Naive thymus-derived CD8-positive, alpha-beta T cell (primary cell): Measurements from ENCODE around the gene TTC24. TPM values are rescaled to one million over a fixed set of nuclear protein-coding genes. Genes with fewer than 3 reads are reported as not detected.
"Not testable (repeated sequence)": the region's sequence is repeated elsewhere in the genome, so short reads cannot be mapped to it uniquely, and the experiment has no call there.

Experiments used
- ATAC-seq, 2 donors: fragments of 150-1000 bp; cut with Tn5 transposase in 1 of 2; sonication (Bioruptor Pico), chemical (Tn5 transposase) in 1 of 2; 1 replicate in 1 of 2; 2 replicates in 1 of 2; pipeline ENCODE4 v1.10.0; 2021; ENCODE audit warnings: mild to moderate bottlenecking in 2 of 2, moderate library complexity in 2 of 2
- POLR2A ChIA-PET: fragments of 350-600 bp; sonication (Branson Sonifier 250); formaldehyde crosslinking; loops from one replicate; lab custom pipeline; 2021; ENCODE audit warnings: antibody characterized with exemption; lab: Charles Lee
- DNase-seq, 10 donors: peaks; one replicate each; pipeline versions ENCODE4 v3.0.0 to v3.0.0-alpha.2; 2020 to 2022
- H3K27ac Mint-ChIP-seq, 10 donors: one replicate each; pipeline ENCODE4 v1.8.0; 2020 to 2022; ENCODE audit warnings: mild to moderate bottlenecking in 10 of 10, mixed read lengths in 10 of 10, moderate library complexity in 4 of 10, inconsistent platforms in 1 of 10
- H3K27me3 Mint-ChIP-seq, 5 donors: one replicate each; pipeline ENCODE4 v1.8.0; 2021 to 2022; ENCODE audit warnings: mixed read lengths in 5 of 5
- H3K36me3 Mint-ChIP-seq, 3 donors: one replicate each; pipeline ENCODE4 v1.8.0; 2020 to 2022; ENCODE audit warnings: mixed read lengths in 3 of 3, mild to moderate bottlenecking in 2 of 3, inconsistent platforms in 1 of 3
- H3K4me1 Mint-ChIP-seq, 4 donors: one replicate each; pipeline ENCODE4 v1.8.0; 2021 to 2022; ENCODE audit warnings: mixed read lengths in 4 of 4
- H3K4me3 Mint-ChIP-seq, 10 donors: one replicate each; pipeline ENCODE4 v1.8.0; 2020 to 2022; ENCODE audit warnings: mild to moderate bottlenecking in 10 of 10, mixed read lengths in 10 of 10, moderate library complexity in 6 of 10, inconsistent platforms in 1 of 10
- H3K9me3 Mint-ChIP-seq, 9 donors: one replicate each; pipeline ENCODE4 v1.8.0; 2020 to 2022; ENCODE audit warnings: mixed read lengths in 9 of 9, mild to moderate bottlenecking in 3 of 9, inconsistent platforms in 1 of 9, moderate library complexity in 1 of 9
- polyA plus RNA-seq, 3 donors: library from polyadenylated mRNA; unstranded; fragments of 300-500 nt; fragmentation: Illumina TruSeq; gene quantifications; one replicate each; pipeline ENCODE4 v1.2.3, GENCODE V29; 2021
- total RNA-seq, 8 experiments: library from RNA in 2 of 8; stranded (reverse) in 2 of 8; gene quantifications; one replicate each; pipeline ENCODE4 v1.2.3 and lab custom pipeline; 2021 to 2026

TTC24 gene
- total and polyA plus RNA-seq, 5 experiments from 2014 or later: 3.8 to 44.3 (median 6.7) TPM

DNA sequence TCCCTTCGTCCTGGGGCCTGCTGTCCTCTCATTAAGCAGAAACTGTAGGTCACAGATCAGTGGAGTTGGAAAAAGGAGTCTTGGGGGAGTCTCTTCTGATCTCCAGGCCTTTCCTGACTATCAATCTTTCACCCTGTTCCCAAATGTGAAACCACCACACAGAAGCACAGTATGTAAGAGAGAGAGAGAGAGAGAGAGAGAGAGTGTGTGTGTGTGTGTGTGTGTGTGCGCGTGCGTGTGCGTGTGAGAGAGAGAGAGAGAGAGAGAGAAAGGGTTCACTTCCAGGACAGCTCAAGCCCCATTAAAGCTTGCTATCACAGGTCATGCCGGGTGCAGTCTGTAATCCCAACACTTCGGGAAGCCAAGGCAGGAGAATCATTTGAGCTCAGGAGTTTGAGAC lies 1.5 kb upstream of the TTC24 start:
- H3K36me3 Mint-ChIP-seq: peaks cover 0 to 3% (median 0%) of the 10 kb centered on the region in 3 donors
- H3K27me3 Mint-ChIP-seq: peaks cover 1 to 7% (median 5%) of the 10 kb centered on the region in 5 donors
- peaks cover 20 to 32% (median 23%) of the 10 kb centered on the region in 4 donors for H3K4me1 Mint-ChIP-seq
- no peak for ATAC-seq
- no peak overlapping the region for H3K4me3 Mint-ChIP-seq
- H3K9me3 Mint-ChIP-seq: no peaks in the 10 kb centered on the region
- no peak for DNase-seq
- POLR2A ChIA-PET: interaction anchor here (0.6 to 6.2 kb wide), 4 partner anchors 13 to 76 kb away, joined by 3 to 163 read pairs (median 4); partner anchors contain the start of gene MEF2D
- peak overlapping the region in 3 of 10 donors; percentile 20 to 81 (median 58) for H3K27ac Mint-ChIP-seq

DNA sequence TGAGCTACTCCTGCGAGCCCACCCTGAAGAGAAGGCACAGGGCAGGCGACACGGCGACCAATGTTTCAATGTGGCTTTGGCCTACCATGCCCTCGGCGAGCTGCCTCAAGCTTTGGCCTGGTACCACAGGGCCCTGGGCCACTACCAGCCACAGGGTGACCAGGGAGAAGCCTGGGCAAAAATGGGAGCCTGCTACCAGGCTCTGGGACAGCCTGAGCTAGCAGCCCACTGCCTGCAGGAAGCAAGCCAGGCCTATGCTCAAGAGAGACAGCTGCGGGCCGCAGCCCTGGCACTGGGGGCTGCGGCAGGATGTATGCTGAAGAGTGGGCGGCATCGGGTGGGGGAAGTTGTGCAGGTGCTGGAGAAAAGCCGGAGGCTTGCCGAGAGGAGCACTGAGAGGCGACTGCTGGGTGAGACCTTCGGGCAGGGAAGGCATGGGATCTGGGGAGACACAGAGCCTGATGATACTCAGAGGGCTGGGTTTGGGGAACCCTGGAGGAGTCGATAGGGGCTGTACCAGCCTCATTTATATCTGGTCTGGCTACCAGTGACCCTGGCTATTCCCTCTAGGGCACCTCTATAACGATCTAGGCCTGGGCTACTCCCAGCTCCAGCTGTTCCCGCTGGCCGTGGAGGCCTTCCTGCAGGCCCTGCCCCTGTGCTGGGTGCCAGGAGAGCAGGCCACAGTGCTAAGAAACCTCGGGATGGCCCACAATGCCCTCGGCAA lies 2.3 kb downstream of the TTC24 start:
- Mint-ChIP-seq H3K27ac (peak overlapping the region; percentile 91 to 100 (median 98)), H3K36me3 (peaks cover 0 to 10% (median 8%) of the 10 kb centered on the region in 3 donors), H3K9me3 (no peaks in the 10 kb centered on the region), H3K27me3 (no peaks in the 10 kb centered on the region), H3K4me1 (peaks cover 24 to 58% (median 42%) of the 10 kb centered on the region in 4 donors), H3K4me3 (peak overlapping the region; percentile 95 to 99 (median 97))
- peak; percentile 90 to 93 for ATAC-seq
- POLR2A ChIA-PET: interaction anchor here (0.5 to 6.2 kb wide), 18 partner anchors 10 to 159 kb away, joined by 3 to 163 read pairs (median 3); partner anchors contain the start of genes GPATCH4, IQGAP3, MEF2D and METTL25B
- DNase-seq: peak; percentile 51 to 81 (median 64)

DNA sequence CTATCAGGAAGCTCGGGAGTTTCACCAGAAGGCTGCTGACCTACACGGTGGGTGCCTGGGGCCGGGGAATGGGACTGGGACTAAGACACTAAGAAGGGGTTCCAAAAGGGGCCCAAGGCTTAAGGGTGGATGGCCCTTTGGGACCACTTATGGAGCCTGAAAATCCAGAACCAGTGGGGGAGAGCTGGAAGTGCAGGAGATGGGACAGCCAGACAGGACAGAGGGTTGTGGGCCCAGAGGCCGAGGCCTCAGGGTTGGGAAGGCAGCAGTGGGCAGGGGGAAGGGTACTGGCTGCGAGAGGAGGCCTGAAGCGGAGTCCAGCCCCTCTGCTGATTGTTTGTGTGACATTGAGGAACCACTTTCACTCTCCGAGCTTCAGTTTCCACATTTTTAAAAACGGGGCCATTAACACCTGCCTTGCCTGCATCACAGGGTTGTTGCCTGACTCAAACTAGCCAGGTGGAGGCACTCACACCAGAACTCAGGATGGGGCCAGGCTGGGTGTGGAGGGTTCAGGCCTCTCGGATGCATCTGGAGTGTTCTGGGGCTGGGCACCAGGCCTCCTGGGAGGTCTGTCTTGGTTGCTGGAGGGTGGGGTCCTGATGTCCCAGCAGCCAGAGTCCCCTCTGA lies 3.0 kb downstream of the TTC24 start:
- Mint-ChIP-seq H3K27me3 (no peaks in the 10 kb centered on the region), H3K27ac (peak overlapping the region; percentile 91 to 100 (median 98)), H3K36me3 (peaks cover 0 to 10% (median 8%) of the 10 kb centered on the region in 3 donors), H3K9me3 (no peaks in the 10 kb centered on the region), H3K4me1 (peaks cover 25 to 58% (median 42%) of the 10 kb centered on the region in 4 donors), H3K4me3 (peak overlapping the region; percentile 95 to 99 (median 97))
- peak; percentile 37 to 49 for ATAC-seq
- peak in 5 of 10 donors; percentile 7 to 44 (median 29) for DNase-seq
- POLR2A ChIA-PET: interaction anchor here (0.5 to 6.2 kb wide), 15 partner anchors 10 to 158 kb away, joined by 3 to 163 read pairs (median 6); partner anchors contain the start of genes GPATCH4, IQGAP3, MEF2D and METTL25B

DNA sequence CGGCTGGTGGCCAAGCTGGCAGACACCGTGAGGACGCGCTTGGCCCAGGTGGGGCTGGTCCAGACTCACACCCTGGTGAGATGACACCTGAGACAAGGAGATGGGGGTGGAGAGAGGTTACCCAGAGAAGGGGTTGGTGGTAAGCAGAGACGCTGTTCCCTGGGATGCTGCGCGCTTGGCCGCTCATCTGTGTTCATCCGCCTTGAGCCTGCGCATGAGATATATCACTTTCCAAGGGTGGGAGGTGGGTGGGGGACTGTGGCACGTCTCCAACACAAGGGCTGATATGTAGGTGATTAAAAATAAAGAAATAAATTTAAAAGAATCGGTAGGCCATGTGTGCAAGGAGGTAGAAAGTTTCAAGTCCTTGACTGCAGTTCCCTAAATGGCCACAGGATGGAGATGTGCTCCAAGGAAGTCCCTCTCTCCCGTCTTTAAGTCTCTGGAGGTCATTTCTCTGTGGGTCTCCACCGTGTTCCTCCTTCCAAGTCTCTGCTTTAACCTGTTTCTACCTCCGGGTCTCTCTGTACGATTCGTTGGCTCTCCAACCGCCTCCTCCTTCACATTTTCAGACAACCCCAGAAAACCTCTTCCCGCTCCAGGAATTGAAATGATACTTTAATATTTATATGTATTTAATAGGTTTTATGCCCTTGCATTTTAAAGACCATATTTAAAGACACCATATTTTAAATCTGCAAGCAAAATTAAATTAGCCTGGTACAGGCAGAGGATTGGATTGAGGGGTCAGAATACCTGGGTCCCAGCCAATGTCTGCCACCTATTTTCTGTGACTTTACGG lies 4.5 kb downstream of the TTC24 start:
- POLR2A ChIA-PET: interaction anchor here (0.7 to 6.2 kb wide), 4 partner anchors 24 to 117 kb away, joined by 4 to 163 read pairs (median 12); partner anchors contain the start of gene MEF2D
- H3K4me1 Mint-ChIP-seq: peaks cover 23 to 53% (median 42%) of the 10 kb centered on the region in 4 donors
- no peaks in the 10 kb centered on the region for H3K9me3 Mint-ChIP-seq
- no peak for ATAC-seq
- H3K27ac Mint-ChIP-seq: peak overlapping the region; percentile 88 to 100 (median 96)
- peak overlapping the region; percentile 72 to 99 (median 96) for H3K4me3 Mint-ChIP-seq
- H3K27me3 Mint-ChIP-seq: no peaks in the 10 kb centered on the region
- peaks cover 0 to 10% (median 8%) of the 10 kb centered on the region in 3 donors for H3K36me3 Mint-ChIP-seq
- DNase-seq: peak; percentile 54 to 87 (median 70)

DNA sequence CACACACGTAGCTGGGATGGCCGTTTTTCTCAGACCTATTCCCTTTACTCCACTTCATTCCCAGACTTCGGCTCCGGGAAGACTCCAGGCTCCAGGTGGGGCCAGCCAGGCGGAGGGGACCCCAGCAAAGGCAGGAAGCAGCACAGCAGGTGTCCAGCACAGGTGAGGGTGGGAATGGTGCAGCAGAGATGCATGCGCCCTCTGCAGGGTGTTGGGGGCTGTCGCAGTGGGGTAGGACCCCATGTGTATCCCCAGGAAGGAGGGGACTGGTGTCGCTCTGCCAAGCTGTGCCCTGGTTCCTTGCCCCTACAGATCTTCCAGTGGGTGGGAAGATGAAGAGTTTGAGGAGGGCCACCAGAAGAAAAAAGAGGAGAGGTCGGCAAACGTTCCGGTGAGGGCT lies 5.3 kb downstream of the TTC24 start:
- no peak for DNase-seq
- peaks cover 23 to 53% (median 42%) of the 10 kb centered on the region in 4 donors for H3K4me1 Mint-ChIP-seq
- no peaks in the 10 kb centered on the region for H3K27me3 Mint-ChIP-seq
- H3K4me3 Mint-ChIP-seq: no peak overlapping the region
- POLR2A ChIA-PET: interaction anchor here (0.6 to 1.6 kb wide), 3 partner anchors 23 to 151 kb away, joined by 4 to 7 read pairs (median 4); partner anchors contain the start of gene MEF2D
- no peak for ATAC-seq
- H3K36me3 Mint-ChIP-seq: peaks cover 0 to 10% (median 8%) of the 10 kb centered on the region in 3 donors
- H3K9me3 Mint-ChIP-seq: no peaks in the 10 kb centered on the region
- H3K27ac Mint-ChIP-seq: peak overlapping the region in 3 of 10 donors; percentile 58 to 97 (median 67)

DNA sequence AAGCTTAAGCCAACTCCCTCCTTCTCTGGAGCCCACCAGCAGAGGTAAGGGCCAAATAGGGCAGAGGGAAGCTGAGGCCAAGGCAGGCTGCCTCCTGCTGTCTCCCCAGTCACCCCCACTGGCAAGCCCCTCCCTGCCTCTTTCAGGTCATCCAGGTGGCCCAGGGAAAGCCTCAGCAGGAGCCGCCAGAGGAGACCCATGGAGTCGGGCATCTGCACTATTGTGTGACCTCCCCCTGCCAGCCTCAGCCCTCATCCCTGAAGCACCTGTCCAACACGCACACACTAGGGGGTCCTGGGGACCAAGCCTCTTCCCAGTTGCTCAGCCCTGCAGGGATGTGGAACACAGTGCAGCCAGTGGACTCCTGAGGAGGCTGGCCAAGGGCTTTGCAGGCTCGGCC lies 6.8 kb downstream of the TTC24 start:
- H3K4me1 Mint-ChIP-seq: peaks cover 19 to 45% (median 42%) of the 10 kb centered on the region in 4 donors
- no peaks in the 10 kb centered on the region for H3K9me3 Mint-ChIP-seq
- H3K36me3 Mint-ChIP-seq: peaks cover 0 to 10% (median 8%) of the 10 kb centered on the region in 3 donors
- POLR2A ChIA-PET: interaction anchor here (0.5 to 1.2 kb wide), 3 partner anchors 15 to 101 kb away, joined by 3 read pairs; partner anchors contain the start of gene GPATCH4
- ATAC-seq (no peak), DNase-seq (no peak)
- H3K27ac Mint-ChIP-seq: no peak overlapping the region
- no peaks in the 10 kb centered on the region for H3K27me3 Mint-ChIP-seq
- H3K4me3 Mint-ChIP-seq: no peak overlapping the region

DNA sequence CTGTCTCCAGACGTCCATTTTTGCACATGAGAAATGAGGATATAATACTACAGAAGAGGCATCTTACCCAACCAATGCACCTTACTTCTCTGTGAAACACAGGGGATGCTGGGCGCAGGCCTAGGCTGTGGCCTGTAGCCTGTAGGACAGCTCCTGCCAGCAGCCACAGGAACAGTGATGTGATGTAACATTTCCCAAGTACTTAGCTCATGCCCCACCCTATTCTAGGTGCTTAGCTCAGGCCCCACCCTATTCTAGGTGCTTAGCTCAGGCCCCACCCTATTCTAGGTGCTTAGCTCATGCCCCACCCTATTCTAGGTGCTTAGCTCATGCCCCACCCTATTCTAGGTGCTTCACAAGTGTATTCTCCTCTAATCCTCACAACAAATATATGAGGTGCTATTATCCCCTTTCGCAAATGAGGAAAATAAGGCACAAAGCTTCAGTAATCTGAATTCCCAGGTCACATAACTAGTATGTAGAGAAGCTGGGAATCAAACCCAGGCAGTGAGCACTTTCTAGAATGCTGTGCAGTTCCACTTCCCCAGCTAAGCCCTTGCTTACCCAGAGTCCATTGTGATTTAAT lies 7.5 kb downstream of the TTC24 start:
- Mint-ChIP-seq H3K27ac (no peak overlapping the region), H3K27me3 (no peaks in the 10 kb centered on the region), H3K9me3 (no peaks in the 10 kb centered on the region), H3K4me3 (peak overlapping the region in 1 of 10 donors; percentile 20), H3K36me3 (peaks cover 0 to 10% (median 7%) of the 10 kb centered on the region in 3 donors), H3K4me1 (peaks cover 17 to 40% (median 38%) of the 10 kb centered on the region in 4 donors)
- no peak for ATAC-seq
- DNase-seq: no peak
- POLR2A ChIA-PET: interaction anchor here (0.9 to 1.2 kb wide), 3 partner anchors 14 to 95 kb away, joined by 3 read pairs; partner anchors contain the start of gene GPATCH4

DNA sequence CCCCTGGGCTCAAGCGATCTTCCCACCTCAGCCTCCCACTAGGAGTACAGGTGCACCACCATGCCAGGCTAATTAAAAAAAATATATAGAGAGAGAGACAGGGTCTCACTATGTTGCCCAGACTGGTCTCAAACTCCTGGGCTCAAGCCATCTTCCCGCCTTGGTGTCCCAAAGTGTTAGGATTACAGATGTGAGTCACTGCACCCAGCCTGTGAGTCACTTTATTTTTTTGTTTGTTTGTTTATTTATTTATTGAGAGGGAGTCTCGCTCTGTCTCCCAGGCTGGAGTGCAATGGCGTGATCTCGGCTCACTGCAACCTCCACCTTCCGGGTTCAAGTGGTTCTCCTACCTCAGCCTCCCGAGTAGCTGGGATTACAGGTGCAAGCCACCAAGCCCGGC lies 8.4 kb downstream of the TTC24 start:
- not testable (repeated sequence) for DNase-seq, H3K27me3 Mint-ChIP-seq, H3K4me3 Mint-ChIP-seq, ATAC-seq, H3K9me3 Mint-ChIP-seq
- Mint-ChIP-seq H3K36me3 (peaks cover 0 to 10% (median 5%) of the 10 kb centered on the region in 3 donors), H3K4me1 (peaks cover 13 to 43% (median 35%) of the 10 kb centered on the region in 4 donors), H3K27ac (peak overlapping the region in 2 of 10 donors; percentile 25 to 60)
- POLR2A ChIA-PET: interaction anchor here (1.0 kb wide), 1 partner anchor 22 kb away, joined by 4 read pairs; no protein-coding TSS in a partner anchor

DNA sequence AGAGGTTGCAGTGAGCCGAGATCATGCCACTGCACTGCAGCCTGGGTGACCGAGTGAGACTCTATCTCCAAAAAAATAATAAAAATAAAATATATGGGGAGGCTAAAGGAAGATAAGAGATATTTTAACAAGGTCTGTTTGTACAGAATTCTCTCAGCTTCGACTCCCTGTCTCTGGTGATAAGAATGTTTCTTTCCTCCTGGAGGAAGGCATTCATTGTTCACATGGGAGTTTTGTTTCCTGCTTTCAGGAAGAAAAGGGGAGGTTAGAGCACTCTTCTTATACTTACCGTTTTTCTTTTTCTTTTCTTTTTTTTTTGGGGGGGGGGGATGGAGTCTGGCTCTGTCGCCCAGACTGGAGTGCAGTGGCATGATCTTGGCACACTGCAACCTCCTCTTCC lies 10.0 kb downstream of the TTC24 start:
- H3K27me3 Mint-ChIP-seq: no peaks in the 10 kb centered on the region
- H3K36me3 Mint-ChIP-seq: peaks cover 0 to 13% (median 5%) of the 10 kb centered on the region in 3 donors
- H3K4me3 Mint-ChIP-seq: no peak overlapping the region
- POLR2A ChIA-PET: interaction anchor here (1.5 kb wide), 1 partner anchor 89 kb away, joined by 3 read pairs; the partner anchor contains the start of gene MEF2D
- H3K4me1 Mint-ChIP-seq: peaks cover 10 to 36% (median 21%) of the 10 kb centered on the region in 4 donors
- H3K9me3 Mint-ChIP-seq: no peaks in the 10 kb centered on the region
- ATAC-seq (no peak), DNase-seq (no peak)
- H3K27ac Mint-ChIP-seq: no peak overlapping the region

DNA sequence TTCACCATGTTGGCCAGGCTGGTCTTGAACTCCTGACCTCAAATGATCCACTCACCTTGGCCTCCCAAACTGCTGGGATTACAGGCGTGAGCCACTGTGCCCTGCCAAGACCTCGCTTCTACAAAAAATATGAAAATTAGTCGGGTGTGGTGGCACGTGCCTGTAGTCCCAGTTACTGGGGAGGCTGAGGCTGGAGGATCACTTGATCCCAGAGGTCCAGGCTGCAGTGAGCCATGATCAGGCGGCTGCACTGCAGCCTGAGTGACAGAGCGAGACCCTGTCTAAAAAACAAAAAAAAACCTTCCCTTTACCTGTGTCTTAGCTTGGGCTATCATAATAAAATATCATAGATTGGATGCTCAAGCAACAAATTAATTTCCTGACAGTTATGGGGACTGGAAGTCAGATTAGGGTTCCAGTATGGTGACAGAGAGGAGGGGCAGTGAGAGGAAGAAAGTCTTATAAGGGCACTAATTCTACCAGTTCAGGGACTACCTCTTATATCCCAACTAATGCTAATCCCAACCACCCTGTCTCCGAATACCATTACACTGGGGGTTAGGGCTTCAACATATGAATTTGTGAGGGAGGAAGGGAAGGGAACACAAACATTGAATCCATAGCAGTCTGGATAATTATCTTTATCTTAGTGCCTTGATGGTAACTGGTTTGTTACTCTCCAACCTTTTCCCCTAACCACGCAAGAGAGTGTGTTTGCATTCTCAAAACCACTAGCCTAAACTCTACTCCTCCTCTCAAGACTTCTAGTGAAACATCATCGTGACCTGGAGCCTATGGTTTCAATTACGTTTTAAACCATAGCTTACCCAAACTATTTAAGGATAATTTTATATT lies 11.0 kb downstream of the TTC24 start:
- POLR2A ChIA-PET: interaction anchor here (0.5 to 3.5 kb wide), 15 partner anchors 9 to 205 kb away, joined by 3 to 37 read pairs (median 5); partner anchors contain the start of genes GPATCH4, MEF2D and TTC24
- Mint-ChIP-seq H3K27me3 (no peaks in the 10 kb centered on the region), H3K27ac (peak overlapping the region in 9 of 10 donors; percentile 88 to 96 (median 95)), H3K4me1 (peaks cover 13 to 31% (median 18%) of the 10 kb centered on the region in 4 donors), H3K4me3 (peak overlapping the region in 9 of 10 donors; percentile 76 to 93 (median 91)), H3K36me3 (peaks cover 0 to 13% (median 3%) of the 10 kb centered on the region in 3 donors), H3K9me3 (no peaks in the 10 kb centered on the region)
- ATAC-seq: no peak
- DNase-seq: no peak
